ENCODE results near the gene FREM2. TPM values are rescaled to one million over a fixed set of nuclear protein-coding genes. Genes with fewer than 3 reads are reported as not detected.

Gene FREM2
- total RNA-seq, 1 experiment from 2014 or later: 3.8 TPM

- Histone ChIP-seq H3K27ac (ENCODE audit: low read depth, low read length, poor library complexity, severe bottlenecking) (no peak overlapping the region), H3K9me3 (ENCODE audit: low read depth, low read length, poor library complexity, severe bottlenecking) (no peaks in the 10 kb centered on the region), H3K4me1 (ENCODE audit: insufficient read depth, low read length, poor library complexity, severe bottlenecking) (peaks cover 3% of the 10 kb centered on the region), H3K36me3 (ENCODE audit: insufficient read depth, low read length, poor library complexity, severe bottlenecking) (no peaks in the 10 kb centered on the region), H3K27me3 (replicated peaks; ENCODE audit: insufficient read depth, low read depth, low read length, poor library complexity) (no peaks in the 10 kb centered on the region), H3K4me3 (ENCODE audit: low read depth, low read length, poor library complexity, severe bottlenecking) (no peak overlapping the region)
- TF ChIP-seq CTCF (conservative IDR thresholded peaks at IDR 0.05; ENCODE audit: low read depth, low read length) (no peak), EZH2 (IDR thresholded peaks at IDR 0.05; ENCODE audit: borderline replicate concordance, low read depth, low read length, poor library complexity, severe bottlenecking) (no peak)
- intact Hi-C loops (cut with micrococcal nuclease; ENCODE audit: unreplicated experiment): no loop called here
- POLR2A ChIA-PET (ENCODE audit: low non-redundant PET): no interaction called here
- no TSS peak for BruUV-seq (replicated peaks)
- CTCF ChIA-PET: no interaction called here
- no peak for DNase-seq (ENCODE audit: low spot score)
Observed at GRCh38 chr13:38868870-38869269, 182.0 kb downstream of the FREM2 start.

GRCh38 chr13:38871275-38871674, 184.4 kb downstream of the FREM2 start:
- TF ChIP-seq EZH2 (IDR thresholded peaks at IDR 0.05; ENCODE audit: borderline replicate concordance, low read depth, low read length, poor library complexity, severe bottlenecking) (no peak), CTCF (conservative IDR thresholded peaks at IDR 0.05; ENCODE audit: low read depth, low read length) (no peak)
- ChIA-PET CTCF (no interaction called here), POLR2A (ENCODE audit: low non-redundant PET) (no interaction called here)
- no peaks in the 10 kb centered on the region for H3K36me3 ChIP-seq (ENCODE audit: insufficient read depth, low read length, poor library complexity, severe bottlenecking)
- H3K27ac ChIP-seq (ENCODE audit: low read depth, low read length, poor library complexity, severe bottlenecking): no peak overlapping the region
- DNase-seq (ENCODE audit: low spot score): no peak
- no peaks in the 10 kb centered on the region for H3K9me3 ChIP-seq (ENCODE audit: low read depth, low read length, poor library complexity, severe bottlenecking)
- BruUV-seq (replicated peaks): no TSS peak
- no peak overlapping the region for H3K4me3 ChIP-seq (ENCODE audit: low read depth, low read length, poor library complexity, severe bottlenecking)
- H3K27me3 ChIP-seq (replicated peaks; ENCODE audit: insufficient read depth, low read depth, low read length, poor library complexity): no peaks in the 10 kb centered on the region
- intact Hi-C loops (cut with micrococcal nuclease; ENCODE audit: unreplicated experiment): loop anchor here (5.0 to 10.0 kb wide), 4 partner anchors 94 to 334 kb away; no protein-coding TSS in a partner anchor
- peaks cover 3% of the 10 kb centered on the region for H3K4me1 ChIP-seq (ENCODE audit: insufficient read depth, low read length, poor library complexity, severe bottlenecking)

DNA sequence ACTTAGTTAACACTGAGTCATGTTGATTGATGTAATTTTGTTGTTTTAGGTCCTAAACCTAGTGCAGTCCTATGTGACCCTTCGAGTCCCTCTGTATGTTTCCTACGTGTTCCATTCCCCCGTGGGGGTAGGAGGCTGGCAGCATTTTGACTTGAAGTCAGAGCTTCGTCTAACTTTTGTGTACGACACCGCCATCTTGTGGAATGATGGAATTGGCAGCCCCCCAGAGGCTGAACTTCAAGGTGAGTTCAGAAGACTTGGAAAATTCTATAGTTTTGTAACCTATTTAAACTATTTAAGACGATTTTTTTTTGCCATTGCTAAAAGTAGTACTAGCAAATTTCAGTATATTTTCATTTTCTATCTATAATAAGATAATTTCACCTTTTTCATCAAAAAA, 185.8 kb downstream of the FREM2 start:
- Histone ChIP-seq H3K9me3 (ENCODE audit: low read depth, low read length, poor library complexity, severe bottlenecking) (no peaks in the 10 kb centered on the region), H3K27ac (ENCODE audit: low read depth, low read length, poor library complexity, severe bottlenecking) (no peak overlapping the region), H3K27me3 (replicated peaks; ENCODE audit: insufficient read depth, low read depth, low read length, poor library complexity) (no peaks in the 10 kb centered on the region), H3K36me3 (ENCODE audit: insufficient read depth, low read length, poor library complexity, severe bottlenecking) (no peaks in the 10 kb centered on the region), H3K4me3 (ENCODE audit: low read depth, low read length, poor library complexity, severe bottlenecking) (no peak overlapping the region), H3K4me1 (ENCODE audit: insufficient read depth, low read length, poor library complexity, severe bottlenecking) (peaks cover 3% of the 10 kb centered on the region)
- intact Hi-C loops (cut with micrococcal nuclease; ENCODE audit: unreplicated experiment): loop anchor here (1.0 to 10.0 kb wide), 6 partner anchors 95 to 335 kb away; no protein-coding TSS in a partner anchor
- TF ChIP-seq EZH2 (IDR thresholded peaks at IDR 0.05; ENCODE audit: borderline replicate concordance, low read depth, low read length, poor library complexity, severe bottlenecking) (no peak), CTCF (conservative IDR thresholded peaks at IDR 0.05; ENCODE audit: low read depth, low read length) (peak; percentile 96)
- peak; percentile 88 for DNase-seq (ENCODE audit: low spot score)
- POLR2A ChIA-PET (ENCODE audit: low non-redundant PET): interaction anchor here (0.6 kb wide), 1 partner anchor 1328 kb away, joined by 3 read pairs; no protein-coding TSS in a partner anchor
- CTCF ChIA-PET: interaction anchor here (0.6 to 1.4 kb wide), 7 partner anchors 10 to 291 kb away, joined by 3 to 12 read pairs (median 4); no protein-coding TSS in a partner anchor
- no TSS peak for BruUV-seq (replicated peaks)
